Mucosa of rectum (tissue), 2 donors: ENCODE data around the gene DACT1.

ENCODE experiments used
- H3K27ac ChIP-seq, 2 donors: one replicate each; pipeline ENCODE4 v1.7.0; 2013; ENCODE audit warnings: inconsistent platforms in 2 of 2, low read depth in 2 of 2, low read length in 2 of 2
- H3K27me3 ChIP-seq, 2 donors: one replicate each; pipeline ENCODE4 v1.7.0; 2013; ENCODE audit warnings: low read length in 2 of 2; ENCODE audit not compliant: control insufficient read depth in 2 of 2, insufficient read depth in 2 of 2
- H3K36me3 ChIP-seq, 2 donors: one replicate each; pipeline ENCODE4 v1.7.0; 2013; ENCODE audit warnings: low read length in 2 of 2; ENCODE audit not compliant: control insufficient read depth in 2 of 2, insufficient read depth in 2 of 2
- H3K4me1 ChIP-seq, 2 donors: one replicate each; pipeline ENCODE4 v1.7.0; 2013; ENCODE audit warnings: low read length in 2 of 2, mild to moderate bottlenecking in 1 of 2; ENCODE audit not compliant: control insufficient read depth in 2 of 2, insufficient read depth in 2 of 2
- H3K4me3 ChIP-seq, 2 donors: one replicate each; pipeline ENCODE4 v1.7.0; 2013; ENCODE audit warnings: low read length in 2 of 2
- H3K9ac ChIP-seq, 2 donors: one replicate each; pipeline ENCODE4 v1.7.0; 2013; ENCODE audit warnings: low read length in 2 of 2, low read depth in 1 of 2, mild to moderate bottlenecking in 1 of 2
- H3K9me3 ChIP-seq, 2 donors: one replicate each; pipeline ENCODE4 v1.7.0; 2013; ENCODE audit warnings: low read length in 2 of 2; ENCODE audit not compliant: control insufficient read depth in 2 of 2
- donor health status: healthy.
- donor health status: Normal muscosa, but diverticular disease.

The DACT1 gene

GRCh38 chr14:58607952-58608317 is 29.8 kb upstream of the DACT1 start:
- Histone ChIP-seq H3K27me3 (no peaks in the 10 kb centered on the region), H3K4me1 (no peaks in the 10 kb centered on the region), H3K4me3 (no peak overlapping the region), H3K9ac (no peak overlapping the region), H3K9me3 (no peaks in the 10 kb centered on the region), H3K27ac (no peak overlapping the region), H3K36me3 (no peaks in the 10 kb centered on the region)

- H3K9me3 ChIP-seq: no peaks in the 10 kb centered on the region
- no peaks in the 10 kb centered on the region for H3K36me3 ChIP-seq
- no peaks in the 10 kb centered on the region for H3K4me1 ChIP-seq
- H3K27me3 ChIP-seq: no peaks in the 10 kb centered on the region
- H3K27ac ChIP-seq: no peak overlapping the region
- H3K4me3 ChIP-seq: no peak overlapping the region
- no peak overlapping the region for H3K9ac ChIP-seq
These were observed 20.1 kb upstream of the DACT1 start for GRCh38 chr14:58617619-58618018.

- Histone ChIP-seq H3K4me3 (no peak overlapping the region), H3K9ac (no peak overlapping the region), H3K4me1 (no peaks in the 10 kb centered on the region), H3K27me3 (no peaks in the 10 kb centered on the region), H3K9me3 (no peaks in the 10 kb centered on the region), H3K27ac (no peak overlapping the region), H3K36me3 (no peaks in the 10 kb centered on the region)
These were observed 17.8 kb upstream of the DACT1 start for GRCh38 chr14:58620011-58620410.

GRCh38 chr14:58625438-58625837 is 12.3 kb upstream of the DACT1 start:
- Histone ChIP-seq H3K9me3 (no peaks in the 10 kb centered on the region), H3K36me3 (no peaks in the 10 kb centered on the region), H3K27me3 (no peaks in the 10 kb centered on the region), H3K4me3 (no peak overlapping the region), H3K4me1 (no peaks in the 10 kb centered on the region), H3K9ac (no peak overlapping the region), H3K27ac (no peak overlapping the region)

GRCh38 chr14:58626431-58626831 is 11.3 kb upstream of the DACT1 start:
- Histone ChIP-seq H3K4me3 (no peak overlapping the region), H3K36me3 (no peaks in the 10 kb centered on the region), H3K9ac (no peak overlapping the region), H3K9me3 (no peaks in the 10 kb centered on the region), H3K27me3 (no peaks in the 10 kb centered on the region), H3K27ac (no peak overlapping the region), H3K4me1 (no peaks in the 10 kb centered on the region)

- no peaks in the 10 kb centered on the region for H3K9me3 ChIP-seq
- H3K36me3 ChIP-seq: no peaks in the 10 kb centered on the region
- H3K9ac ChIP-seq: no peak overlapping the region
- H3K27ac ChIP-seq: no peak overlapping the region
- H3K4me3 ChIP-seq: no peak overlapping the region
- no peaks in the 10 kb centered on the region for H3K4me1 ChIP-seq
- no peaks in the 10 kb centered on the region for H3K27me3 ChIP-seq
These were observed 9.4 kb upstream of the DACT1 start for GRCh38 chr14:58628406-58628805.

- H3K36me3 ChIP-seq: no peaks in the 10 kb centered on the region
- no peak overlapping the region for H3K9ac ChIP-seq
- no peak overlapping the region for H3K4me3 ChIP-seq
- no peak overlapping the region for H3K27ac ChIP-seq
- H3K9me3 ChIP-seq: no peaks in the 10 kb centered on the region
- H3K4me1 ChIP-seq: no peaks in the 10 kb centered on the region
- no peaks in the 10 kb centered on the region for H3K27me3 ChIP-seq
These were observed 8.5 kb upstream of the DACT1 start for GRCh38 chr14:58629281-58629680.

- Histone ChIP-seq H3K36me3 (no peaks in the 10 kb centered on the region), H3K27me3 (no peaks in the 10 kb centered on the region), H3K4me1 (no peaks in the 10 kb centered on the region), H3K9ac (no peak overlapping the region), H3K9me3 (no peaks in the 10 kb centered on the region), H3K27ac (no peak overlapping the region), H3K4me3 (no peak overlapping the region)
These were observed 6.0 kb upstream of the DACT1 start for GRCh38 chr14:58631732-58632131.

- H3K27ac ChIP-seq: no peak overlapping the region
- no peaks in the 10 kb centered on the region for H3K9me3 ChIP-seq
- H3K36me3 ChIP-seq: no peaks in the 10 kb centered on the region
- no peak overlapping the region for H3K9ac ChIP-seq
- H3K4me3 ChIP-seq: no peak overlapping the region
- H3K4me1 ChIP-seq: peaks cover 8 to 9% of the 10 kb centered on the region in 2 donors
- no peaks in the 10 kb centered on the region for H3K27me3 ChIP-seq
These were observed 3.9 kb upstream of the DACT1 start for GRCh38 chr14:58633831-58634230.

- Histone ChIP-seq H3K4me1 (peaks cover 10 to 12% of the 10 kb centered on the region in 2 donors), H3K9me3 (no peaks in the 10 kb centered on the region), H3K27ac (no peak overlapping the region), H3K36me3 (no peaks in the 10 kb centered on the region), H3K4me3 (no peak overlapping the region), H3K9ac (no peak overlapping the region), H3K27me3 (peaks cover 3% of the 10 kb centered on the region in 2 donors)
These were observed 3.2 kb upstream of the DACT1 start for GRCh38 chr14:58634406-58635090.
